Osteocyte (in vitro differentiated cells): ENCODE results near the gene CHM. TPM values are rescaled to one million over a fixed set of nuclear protein-coding genes. Genes with fewer than 3 reads are reported as not detected.
"Not testable (repeated sequence)": the region's sequence is repeated elsewhere in the genome, so short reads cannot be mapped to it uniquely, and the experiment has no call there.

ENCODE experiments used
- DNase-seq: peaks from one replicate; pipeline ENCODE4 v3.0.0; 2021; ENCODE audit warnings: mixed read lengths; ENCODE audit not compliant: unreplicated experiment; ENCODE audit errors: extremely low spot score
- H3K27ac Mint-ChIP-seq: one replicate; pipeline ENCODE4 v1.8.0; 2021; ENCODE audit warnings: mild to moderate bottlenecking, mixed read lengths; ENCODE audit not compliant: unreplicated experiment
- H3K27me3 Mint-ChIP-seq: one replicate; pipeline ENCODE4 v1.8.0; 2021; ENCODE audit warnings: mixed read lengths; ENCODE audit not compliant: unreplicated experiment
- H3K36me3 Mint-ChIP-seq: one replicate; pipeline ENCODE4 v1.8.0; 2021; ENCODE audit warnings: mixed read lengths; ENCODE audit not compliant: unreplicated experiment
- H3K4me1 Mint-ChIP-seq: one replicate; pipeline ENCODE4 v1.8.0; 2021; ENCODE audit warnings: mixed read lengths; ENCODE audit not compliant: unreplicated experiment
- H3K4me3 Mint-ChIP-seq: one replicate; pipeline ENCODE4 v1.8.0; 2021; ENCODE audit warnings: mild to moderate bottlenecking, moderate library complexity, mixed read lengths; ENCODE audit not compliant: unreplicated experiment
- H3K9me3 Mint-ChIP-seq: one replicate; pipeline ENCODE4 v1.8.0; 2021; ENCODE audit warnings: mixed read lengths; ENCODE audit not compliant: unreplicated experiment
- CTCF ChIP-seq: fragments of 200-600 bp; sonication (generic); IDR thresholded peaks from 2 replicates; pipeline ENCODE4 v1.5.0; 2021; ENCODE audit warnings: antibody characterized with exemption, mild to moderate bottlenecking, moderate library complexity
- total RNA-seq: library from RNA; stranded (reverse); gene quantifications from 2 replicates; pipeline ENCODE4 v1.2.1, GENCODE V29; 2021

Gene CHM
- total RNA-seq, 1 donor from 2014 or later: 62.2 TPM

DNA sequence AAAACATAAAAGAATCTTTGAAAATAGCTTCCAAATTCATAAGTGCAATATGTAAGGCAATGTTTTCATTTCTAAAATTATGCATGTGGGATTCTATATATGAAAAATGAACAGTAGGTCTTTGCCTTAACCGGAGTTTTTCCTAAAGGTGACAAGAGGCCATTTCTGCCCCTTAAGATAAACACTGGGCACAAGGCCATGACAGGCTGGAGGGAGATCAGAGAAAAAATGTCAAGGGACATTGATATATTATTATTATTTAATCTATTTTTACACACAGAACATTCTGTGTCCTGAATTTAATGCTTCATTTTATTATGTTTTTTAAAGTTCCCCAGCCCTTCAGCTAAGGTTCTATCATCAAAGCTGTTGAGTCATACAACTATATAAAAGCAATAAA, 118.8 kb downstream of the CHM start:
- H3K36me3 Mint-ChIP-seq: peaks cover 11% of the 10 kb centered on the region
- DNase-seq: no peak
- no peak for TF ChIP-seq CTCF
- H3K4me1 Mint-ChIP-seq: peaks cover 19% of the 10 kb centered on the region
- H3K27me3 Mint-ChIP-seq: no peaks in the 10 kb centered on the region
- H3K4me3 Mint-ChIP-seq: no peak overlapping the region
- H3K9me3 Mint-ChIP-seq: peaks cover 3% of the 10 kb centered on the region
- no peak overlapping the region for H3K27ac Mint-ChIP-seq

DNA sequence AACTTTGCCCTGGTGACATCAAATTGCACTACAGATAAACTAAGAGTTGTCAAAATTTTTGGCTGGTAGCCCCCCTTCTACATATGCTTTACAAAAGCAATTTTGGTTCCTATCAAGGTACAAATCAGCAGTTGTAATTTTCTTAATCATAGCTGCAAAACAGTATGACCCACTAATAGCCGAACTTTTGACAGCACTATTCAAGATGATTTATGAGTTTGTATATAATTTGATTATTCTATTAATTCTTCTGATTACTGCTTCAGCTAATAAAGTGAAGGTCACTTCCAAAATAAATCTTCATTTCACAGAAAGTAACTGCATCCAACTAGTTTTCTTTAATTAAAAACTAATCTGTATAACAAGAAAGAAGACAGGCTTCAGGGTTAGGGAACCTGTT, 119.6 kb downstream of the CHM start:
- Mint-ChIP-seq H3K9me3 (peaks cover 3% of the 10 kb centered on the region), H3K4me1 (peaks cover 21% of the 10 kb centered on the region), H3K27me3 (no peaks in the 10 kb centered on the region), H3K36me3 (peaks cover 18% of the 10 kb centered on the region), H3K27ac (no peak overlapping the region), H3K4me3 (no peak overlapping the region)
- no peak for DNase-seq
- TF ChIP-seq CTCF: no peak

- no peaks in the 10 kb centered on the region for H3K27me3 Mint-ChIP-seq
- H3K4me1 Mint-ChIP-seq: peaks cover 16% of the 10 kb centered on the region
- H3K9me3 Mint-ChIP-seq: peaks cover 12% of the 10 kb centered on the region
- no peak for DNase-seq
- H3K36me3 Mint-ChIP-seq: peaks cover 20% of the 10 kb centered on the region
- no peak overlapping the region for H3K4me3 Mint-ChIP-seq
- TF ChIP-seq CTCF: no peak
- no peak overlapping the region for H3K27ac Mint-ChIP-seq
Observed at GRCh38 chrX:85922821-85923220, 124.5 kb downstream of the CHM start.

DNA sequence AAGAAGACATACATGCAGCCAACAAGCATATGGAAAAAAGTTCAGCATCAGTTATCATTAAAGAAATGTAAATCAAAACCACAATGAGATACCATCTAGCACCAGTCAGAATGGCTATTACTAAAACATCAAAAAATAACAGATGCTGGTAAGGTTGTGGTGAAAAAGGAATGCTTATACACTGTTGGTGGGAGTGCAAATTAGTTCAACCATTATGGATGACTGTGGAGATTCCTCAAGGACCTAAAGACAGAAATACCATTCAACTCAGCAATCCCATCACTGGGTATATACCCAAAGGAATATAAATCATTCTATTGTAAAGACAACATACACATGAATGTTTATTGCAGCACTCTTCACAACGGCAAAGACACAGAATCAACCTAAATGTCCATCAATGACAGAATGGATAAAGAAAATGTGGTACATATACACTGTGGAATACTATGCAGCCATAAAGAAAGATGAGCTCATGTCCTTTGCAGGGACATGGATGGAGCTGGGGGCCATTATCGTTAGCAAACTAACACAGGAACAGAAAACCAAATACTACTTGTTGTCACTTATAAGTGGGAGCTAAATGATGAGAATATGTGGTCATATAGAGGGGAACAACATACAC, 130.6 kb downstream of the CHM start:
- H3K27me3 Mint-ChIP-seq, H3K36me3 Mint-ChIP-seq, H3K4me3 Mint-ChIP-seq, DNase-seq, H3K27ac Mint-ChIP-seq: not testable (repeated sequence)
- peaks cover 15% of the 10 kb centered on the region for H3K9me3 Mint-ChIP-seq
- peaks cover 10% of the 10 kb centered on the region for H3K4me1 Mint-ChIP-seq

GRCh38 chrX:85914431-85914830, 132.9 kb downstream of the CHM start:
- Mint-ChIP-seq H3K36me3 (peaks cover 9% of the 10 kb centered on the region), H3K27ac (no peak overlapping the region), H3K4me3 (no peak overlapping the region), H3K4me1 (peaks cover 9% of the 10 kb centered on the region), H3K9me3 (peaks cover 15% of the 10 kb centered on the region), H3K27me3 (no peaks in the 10 kb centered on the region)
- DNase-seq: no peak
- no peak for TF ChIP-seq CTCF

DNA sequence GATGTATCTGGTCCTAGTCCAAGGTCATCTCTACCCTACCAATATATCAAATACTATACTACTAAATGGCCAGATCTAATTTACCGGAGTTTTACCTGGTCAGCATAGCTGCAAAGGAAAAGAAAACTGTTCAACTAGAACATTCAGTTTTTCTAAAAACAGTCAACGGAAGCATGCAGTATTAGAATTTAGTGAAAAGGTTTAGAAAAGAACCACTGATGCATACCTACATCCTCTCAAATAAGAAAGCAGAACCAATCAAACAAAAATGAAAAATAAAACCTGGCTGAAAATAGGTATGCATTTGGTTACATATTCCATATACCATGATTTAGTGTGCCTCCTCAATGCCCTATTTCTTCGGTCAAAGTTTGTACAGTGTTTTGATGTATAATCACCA, 140.0 kb downstream of the CHM start:
- no peaks in the 10 kb centered on the region for H3K4me1 Mint-ChIP-seq
- no peaks in the 10 kb centered on the region for H3K27me3 Mint-ChIP-seq
- TF ChIP-seq CTCF: no peak

More for the DNA sequence above, 140.0 kb downstream of the CHM start:
- H3K9me3 Mint-ChIP-seq: no peaks in the 10 kb centered on the region
- peaks cover 11% of the 10 kb centered on the region for H3K36me3 Mint-ChIP-seq
- no peak overlapping the region for H3K27ac Mint-ChIP-seq
- no peak overlapping the region for H3K4me3 Mint-ChIP-seq
- DNase-seq: no peak
